Osteocyte (in vitro differentiated cells): ENCODE data around the gene MAST3. TPM values are rescaled to one million over a fixed set of nuclear protein-coding genes. Genes with fewer than 3 reads are reported as not detected.

Experiments used
- DNase-seq: peaks from one replicate; pipeline ENCODE4 v3.0.0; 2021; ENCODE audit warnings: mixed read lengths; ENCODE audit not compliant: unreplicated experiment; ENCODE audit errors: extremely low spot score
- H3K27ac Mint-ChIP-seq: one replicate; pipeline ENCODE4 v1.8.0; 2021; ENCODE audit warnings: mild to moderate bottlenecking, mixed read lengths; ENCODE audit not compliant: unreplicated experiment
- H3K27me3 Mint-ChIP-seq: one replicate; pipeline ENCODE4 v1.8.0; 2021; ENCODE audit warnings: mixed read lengths; ENCODE audit not compliant: unreplicated experiment
- H3K36me3 Mint-ChIP-seq: one replicate; pipeline ENCODE4 v1.8.0; 2021; ENCODE audit warnings: mixed read lengths; ENCODE audit not compliant: unreplicated experiment
- H3K4me1 Mint-ChIP-seq: one replicate; pipeline ENCODE4 v1.8.0; 2021; ENCODE audit warnings: mixed read lengths; ENCODE audit not compliant: unreplicated experiment
- H3K4me3 Mint-ChIP-seq: one replicate; pipeline ENCODE4 v1.8.0; 2021; ENCODE audit warnings: mild to moderate bottlenecking, moderate library complexity, mixed read lengths; ENCODE audit not compliant: unreplicated experiment
- H3K9me3 Mint-ChIP-seq: one replicate; pipeline ENCODE4 v1.8.0; 2021; ENCODE audit warnings: mixed read lengths; ENCODE audit not compliant: unreplicated experiment
- total RNA-seq: library from RNA; stranded (reverse); gene quantifications from 2 replicates; pipeline ENCODE4 v1.2.1, GENCODE V29; 2021
- TF ChIP-seq, protein P1 (sequence below): fragments of 200-600 bp; sonication (generic); IDR thresholded peaks from 2 replicates; pipeline ENCODE4 v1.5.0; 2021; ENCODE audit warnings: antibody characterized with exemption, mild to moderate bottlenecking, moderate library complexity

Gene MAST3
- total RNA-seq, 1 donor from 2014 or later = 7.6 TPM

DNA sequence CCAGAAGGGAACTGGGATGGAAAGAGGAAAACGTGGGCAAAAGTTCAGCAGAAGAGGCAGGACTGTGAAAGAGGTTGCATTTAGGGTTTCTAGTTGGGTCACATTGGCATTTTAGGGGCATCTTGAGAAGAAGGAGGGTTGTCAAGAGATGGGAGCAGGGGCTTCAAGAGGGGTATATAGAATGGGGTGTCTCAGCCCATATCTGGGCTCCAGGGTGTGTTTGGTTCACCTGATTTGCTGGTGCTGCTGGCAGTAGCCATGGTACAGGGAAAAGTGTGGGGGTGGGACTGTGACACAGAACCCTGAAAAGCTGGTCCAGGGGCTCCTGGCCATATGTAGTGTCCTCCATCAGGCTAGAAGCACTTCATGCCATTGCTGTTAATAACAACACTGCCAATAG is 22.5 kb downstream of the MAST3 start:
- H3K4me1 Mint-ChIP-seq = peaks cover 14% of the 10 kb centered on the region
- H3K27ac Mint-ChIP-seq = no peak overlapping the region
- no peak for DNase-seq
- H3K36me3 Mint-ChIP-seq = peaks cover 4% of the 10 kb centered on the region
- TF ChIP-seq, protein P1, sequence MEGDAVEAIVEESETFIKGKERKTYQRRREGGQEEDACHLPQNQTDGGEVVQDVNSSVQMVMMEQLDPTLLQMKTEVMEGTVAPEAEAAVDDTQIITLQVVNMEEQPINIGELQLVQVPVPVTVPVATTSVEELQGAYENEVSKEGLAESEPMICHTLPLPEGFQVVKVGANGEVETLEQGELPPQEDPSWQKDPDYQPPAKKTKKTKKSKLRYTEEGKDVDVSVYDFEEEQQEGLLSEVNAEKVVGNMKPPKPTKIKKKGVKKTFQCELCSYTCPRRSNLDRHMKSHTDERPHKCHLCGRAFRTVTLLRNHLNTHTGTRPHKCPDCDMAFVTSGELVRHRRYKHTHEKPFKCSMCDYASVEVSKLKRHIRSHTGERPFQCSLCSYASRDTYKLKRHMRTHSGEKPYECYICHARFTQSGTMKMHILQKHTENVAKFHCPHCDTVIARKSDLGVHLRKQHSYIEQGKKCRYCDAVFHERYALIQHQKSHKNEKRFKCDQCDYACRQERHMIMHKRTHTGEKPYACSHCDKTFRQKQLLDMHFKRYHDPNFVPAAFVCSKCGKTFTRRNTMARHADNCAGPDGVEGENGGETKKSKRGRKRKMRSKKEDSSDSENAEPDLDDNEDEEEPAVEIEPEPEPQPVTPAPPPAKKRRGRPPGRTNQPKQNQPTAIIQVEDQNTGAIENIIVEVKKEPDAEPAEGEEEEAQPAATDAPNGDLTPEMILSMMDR = no peak
- H3K4me3 Mint-ChIP-seq = no peak overlapping the region
- H3K9me3 Mint-ChIP-seq = no peaks in the 10 kb centered on the region
- H3K27me3 Mint-ChIP-seq = no peaks in the 10 kb centered on the region

- peaks cover 6% of the 10 kb centered on the region for H3K36me3 Mint-ChIP-seq
- H3K4me3 Mint-ChIP-seq = no peak overlapping the region
- TF ChIP-seq, protein P1 = no peak
- H3K27me3 Mint-ChIP-seq = no peaks in the 10 kb centered on the region
- no peaks in the 10 kb centered on the region for H3K9me3 Mint-ChIP-seq
- H3K27ac Mint-ChIP-seq = no peak overlapping the region
- DNase-seq = no peak
- peaks cover 14% of the 10 kb centered on the region for H3K4me1 Mint-ChIP-seq
Observed at GRCh38 chr19:18121166-18121565, 23.6 kb downstream of the MAST3 start.

- H3K27me3 Mint-ChIP-seq = no peaks in the 10 kb centered on the region
- H3K4me3 Mint-ChIP-seq = no peak overlapping the region
- no peak for DNase-seq
- no peaks in the 10 kb centered on the region for H3K9me3 Mint-ChIP-seq
- TF ChIP-seq, protein P1 = no peak
- peaks cover 6% of the 10 kb centered on the region for H3K36me3 Mint-ChIP-seq
- peaks cover 11% of the 10 kb centered on the region for H3K4me1 Mint-ChIP-seq
- no peak overlapping the region for H3K27ac Mint-ChIP-seq
Observed at GRCh38 chr19:18122424-18122823, 24.8 kb downstream of the MAST3 start.

GRCh38 chr19:18122860-18123795 is 25.6 kb downstream of the MAST3 start:
- TF ChIP-seq, protein P1 = no peak
- Mint-ChIP-seq H3K4me1 (peaks cover 9% of the 10 kb centered on the region), H3K27me3 (no peaks in the 10 kb centered on the region), H3K4me3 (no peak overlapping the region), H3K27ac (no peak overlapping the region), H3K9me3 (no peaks in the 10 kb centered on the region), H3K36me3 (peaks cover 6% of the 10 kb centered on the region)
- no peak for DNase-seq

DNA sequence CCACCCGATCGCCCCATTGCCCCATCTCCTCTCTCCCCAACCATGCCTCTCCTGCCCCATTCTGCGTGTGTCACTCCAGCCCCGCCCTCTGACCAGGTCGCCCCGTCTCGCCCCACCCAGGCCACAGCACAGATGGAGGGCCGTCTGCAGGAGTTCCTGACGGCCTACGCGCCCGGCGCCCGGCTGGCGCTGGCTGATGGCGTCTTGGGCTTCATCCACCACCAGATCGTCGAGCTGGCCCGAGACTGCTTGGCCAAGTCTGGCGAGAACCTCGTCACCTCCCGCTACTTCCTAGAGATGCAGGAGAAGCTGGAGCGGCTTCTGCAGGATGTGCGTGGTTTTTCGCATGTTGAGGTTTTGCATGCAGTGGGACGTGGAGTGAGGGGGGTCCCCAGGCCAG is 26.2 kb downstream of the MAST3 start:
- TF ChIP-seq, protein P1 = no peak
- Mint-ChIP-seq H3K4me3 (no peak overlapping the region), H3K27ac (no peak overlapping the region), H3K27me3 (no peaks in the 10 kb centered on the region), H3K4me1 (peaks cover 4% of the 10 kb centered on the region), H3K9me3 (no peaks in the 10 kb centered on the region), H3K36me3 (peaks cover 6% of the 10 kb centered on the region)
- DNase-seq = no peak
